GM20431 (cell line): Measurements from ENCODE around the gene ACBD3.

Source experiments
- in situ Hi-C: fragments of 300-500 bp; cut with MseI, MboI; formaldehyde crosslinking; loops from one replicate; pipeline ENCODE4 v1.15.0; 2020; ENCODE audit warnings: low sequenced_read_pairs; ENCODE audit not compliant: unreplicated experiment

The ACBD3 gene

GRCh38 chr1:226095286-226095685 is 91.3 kb downstream of the ACBD3 start:
- in situ Hi-C loops: no loop called here
